ENCODE results near the gene ZNF175.
A peak's percentile ranks its signal among the peaks of the same experiment; 100 is the strongest.

DNA sequence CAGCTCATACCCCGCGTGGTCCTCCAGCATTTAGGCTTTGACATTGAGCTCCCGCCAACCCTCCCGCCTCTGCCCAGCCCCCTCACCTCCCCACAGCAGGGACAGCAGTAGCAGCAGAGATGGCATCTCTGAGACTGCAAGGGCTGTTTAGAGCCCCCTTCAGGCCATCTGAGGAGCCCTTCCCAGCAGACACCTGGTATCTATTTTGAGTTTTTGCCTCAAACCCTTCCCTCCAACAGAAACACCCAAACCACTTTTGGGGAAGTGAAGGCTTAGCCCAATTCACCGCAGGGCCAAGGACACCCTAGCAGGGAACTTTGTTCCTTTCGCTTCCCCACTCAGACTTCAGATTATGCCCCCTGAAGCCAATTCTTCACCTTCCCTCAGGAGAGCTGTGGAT lies 6.3 kb upstream of the ZNF175 start:
- TF ChIP-seq ASH2L (IDR thresholded peaks at IDR 0.05; ENCODE audit: borderline replicate concordance, low read depth) (no peak), CBFB (IDR thresholded peaks at IDR 0.05; ENCODE audit: low read depth) (peak; percentile 54; the same call in 1 of the 2 replicates), TAF1 (IDR thresholded peaks at IDR 0.05; ENCODE audit: borderline replicate concordance, low read depth, low read length) (no peak)
- TF ChIP-seq, protein P1, sequence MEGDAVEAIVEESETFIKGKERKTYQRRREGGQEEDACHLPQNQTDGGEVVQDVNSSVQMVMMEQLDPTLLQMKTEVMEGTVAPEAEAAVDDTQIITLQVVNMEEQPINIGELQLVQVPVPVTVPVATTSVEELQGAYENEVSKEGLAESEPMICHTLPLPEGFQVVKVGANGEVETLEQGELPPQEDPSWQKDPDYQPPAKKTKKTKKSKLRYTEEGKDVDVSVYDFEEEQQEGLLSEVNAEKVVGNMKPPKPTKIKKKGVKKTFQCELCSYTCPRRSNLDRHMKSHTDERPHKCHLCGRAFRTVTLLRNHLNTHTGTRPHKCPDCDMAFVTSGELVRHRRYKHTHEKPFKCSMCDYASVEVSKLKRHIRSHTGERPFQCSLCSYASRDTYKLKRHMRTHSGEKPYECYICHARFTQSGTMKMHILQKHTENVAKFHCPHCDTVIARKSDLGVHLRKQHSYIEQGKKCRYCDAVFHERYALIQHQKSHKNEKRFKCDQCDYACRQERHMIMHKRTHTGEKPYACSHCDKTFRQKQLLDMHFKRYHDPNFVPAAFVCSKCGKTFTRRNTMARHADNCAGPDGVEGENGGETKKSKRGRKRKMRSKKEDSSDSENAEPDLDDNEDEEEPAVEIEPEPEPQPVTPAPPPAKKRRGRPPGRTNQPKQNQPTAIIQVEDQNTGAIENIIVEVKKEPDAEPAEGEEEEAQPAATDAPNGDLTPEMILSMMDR (IDR thresholded peaks at IDR 0.05 in 2 of 3, conservative IDR thresholded peaks at IDR 0.05 in 1 of 3; ENCODE audit: control insufficient read depth in 2 of 3, extremely low read depth in 1 of 3, insufficient read depth in 1 of 3, low read depth in 3 of 3, low read length in 3 of 3) = peak in 2 of 3 experiments; percentile 38 to 61; a peak in 4 of 6 replicates
